ENCODE data around the gene IRF3. TPM values are rescaled to one million over a fixed set of nuclear protein-coding genes. Genes with fewer than 3 reads are reported as not detected.
A peak's percentile ranks its signal among the peaks of the same experiment; 100 is the strongest.

The IRF3 gene
- total and polyA plus RNA-seq, 10 of the 15 experiments (the other 5 are each of a cell fraction or from before 2014, with no cell fraction given) = 5.5 to 110 (median 63.4) TPM

GRCh38 chr19:49680421-49681351 lies 15.0 kb upstream of the IRF3 start (continued):
- TF ChIP-seq EZH2 (IDR thresholded peaks at IDR 0.05; ENCODE audit: borderline replicate concordance, control insufficient read depth, low read depth, low read length) = no peak

DNA sequence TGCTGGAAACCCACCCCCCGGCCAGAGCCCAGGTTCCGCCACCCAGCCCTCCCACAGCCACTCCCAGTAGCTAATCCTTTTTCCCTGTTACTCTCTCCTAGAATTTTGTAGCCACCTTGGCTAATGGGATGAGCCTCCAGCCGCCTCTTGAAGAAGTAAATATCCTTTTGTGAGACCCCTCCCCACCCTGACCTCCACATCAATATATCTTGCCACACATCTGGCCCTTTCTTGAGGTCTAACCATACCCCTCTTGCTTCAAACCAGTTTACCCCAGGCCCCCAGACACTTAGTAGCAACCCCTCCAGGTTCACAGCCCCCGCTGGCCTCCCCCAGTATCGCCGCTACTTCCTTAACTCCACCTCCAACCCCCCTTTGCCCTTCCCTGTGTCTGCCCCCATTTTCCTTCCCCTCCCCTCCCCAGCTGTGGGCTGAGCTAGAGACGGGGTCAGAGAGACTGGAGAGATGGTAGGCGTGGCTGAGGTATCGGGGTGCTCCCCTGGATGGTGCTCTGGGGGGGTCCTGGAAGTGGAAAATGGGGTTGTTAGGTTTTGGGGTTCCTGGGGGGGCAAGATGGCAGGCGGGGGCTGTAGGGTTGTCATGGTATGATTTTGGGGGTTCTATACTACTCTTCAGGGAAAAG lies 14.2 kb upstream of the IRF3 start:
- CTCF ChIA-PET = interaction anchor here (0.7 to 10.5 kb wide), 12 partner anchors 14 to 206 kb away, joined by 3 to 130 read pairs (median 10); partner anchors contain the start of genes BCL2L12, FLT3LG, IRF3 and NOSIP

More for the DNA sequence above, 14.2 kb upstream of the IRF3 start:
- FAIRE-seq = no peak
- SMC1A ChIA-PET (ENCODE audit: uncharacterized antibody, unreplicated experiment) = interaction anchor here (1.0 to 1.8 kb wide), 6 partner anchors 37 to 300 kb away, joined by 3 to 6 read pairs (median 3); partner anchors contain the start of genes NOSIP and RRAS
- intact Hi-C loops (cut with micrococcal nuclease; ENCODE audit: unreplicated experiment) = loop anchor here (5.0 kb wide), 1 partner anchor 187 kb away; the partner anchor contains the start of gene PNKP
- POLR2A ChIA-PET = interaction anchor here (0.6 to 11.2 kb wide), 8 partner anchors 14 to 100 kb away, joined by 3 to 200 read pairs (median 6); partner anchors contain the start of genes AP2A1, BCL2L12, IRF3 and NOSIP
- Histone ChIP-seq H3K27me3 (replicated peaks in 1 of 2; ENCODE audit: control insufficient read depth in 2 of 2, insufficient read depth in 2 of 2, low read length in 1 of 2) (no peaks in the 10 kb centered on the region), H3K9me3 (replicated peaks; ENCODE audit: control insufficient read depth, insufficient read depth, low read length) (no peaks in the 10 kb centered on the region), H3K4me1 (ENCODE audit: control insufficient read depth, insufficient read depth, low read length) (peaks cover 15% of the 10 kb centered on the region), H3K9ac (ENCODE audit: control insufficient read depth, insufficient read depth, low read length) (peak overlapping the region; percentile 50; the same call in 1 of the 2 replicates), H3K27ac (ENCODE audit: control insufficient read depth, insufficient read depth) (peak overlapping the region; percentile 42), H3K36me3 (ENCODE audit: control insufficient read depth in 2 of 2, insufficient read depth in 2 of 2, low read length in 1 of 2) (peaks cover 19 to 20% of the 10 kb centered on the region in 2 experiments), H3K79me2 (ENCODE audit: control insufficient read depth, insufficient read depth, low read length) (peaks cover 48% of the 10 kb centered on the region), H4K20me1 (ENCODE audit: control insufficient read depth, insufficient read depth) (peaks cover 16% of the 10 kb centered on the region), H3K4me3 (peak overlapping the region; percentile 100), H2AFZ (ENCODE audit: control insufficient read depth, low read depth, low read length) (no peak overlapping the region), H3K4me2 (ENCODE audit: control insufficient read depth, insufficient read depth) (peak overlapping the region; percentile 97)
- WGBS (ENCODE audit: insufficient coverage, insufficient replicate concordance, low lambda C conversion rate, missing lambda C conversion rate) = 27% methylated on average over 10 of the region's 10 CpGs
- in situ Hi-C loops (cut with MboI) = no loop called here
- no peak for ATAC-seq
- no peak for TF ChIP-seq POU2F2 (IDR thresholded peaks at IDR 0.05; ENCODE audit: borderline replicate concordance, low read depth, low read length)
- TF ChIP-seq ZBED1 (IDR thresholded peaks at IDR 0.05; ENCODE audit: borderline replicate concordance) = no peak
- no peak for TF ChIP-seq MYB (IDR thresholded peaks at IDR 0.05; ENCODE audit: borderline replicate concordance, low read depth, low read length)
- no peak for TF ChIP-seq USF1 (IDR thresholded peaks at IDR 0.05; ENCODE audit: borderline replicate concordance, extremely low read length, insufficient read depth, low read depth, low read length)
- TF ChIP-seq POLR2AphosphoS5 (IDR thresholded peaks at IDR 0.05; ENCODE audit: low read length) = 0 out of 2 replicates have a peak, but pooled peaks have one; percentile 2
- no TSS peak for BruUV-seq (replicated peaks)
- no peak for DNase-seq (ENCODE audit: low read depth, low spot score)
- RAD21 ChIA-PET (ENCODE audit: unreplicated experiment) = interaction anchor here (0.6 to 8.6 kb wide), 4 partner anchors 16 to 300 kb away, joined by 3 to 131 read pairs (median 8); partner anchors contain the start of genes NOSIP, RRAS and SCAF1
